NCI-H1092 treated with DMSO at 0.1 percent for 48 hours (cell line): ENCODE results near the gene PIP4K2A.
A peak's percentile ranks its signal among the peaks of the same experiment; 100 is the strongest.
"Not testable (repeated sequence)": the region's sequence is repeated elsewhere in the genome, so short reads cannot be mapped to it uniquely, and the experiment has no call there.

Experiments
- DNase-seq: peaks from one replicate; lab custom pipeline; 2025; lab: John Stamatoyannopoulos, UW

Gene PIP4K2A

GRCh38 chr10:22719406-22720042 is 5.1 kb upstream of the PIP4K2A start:
- no peak for DNase-seq

DNA sequence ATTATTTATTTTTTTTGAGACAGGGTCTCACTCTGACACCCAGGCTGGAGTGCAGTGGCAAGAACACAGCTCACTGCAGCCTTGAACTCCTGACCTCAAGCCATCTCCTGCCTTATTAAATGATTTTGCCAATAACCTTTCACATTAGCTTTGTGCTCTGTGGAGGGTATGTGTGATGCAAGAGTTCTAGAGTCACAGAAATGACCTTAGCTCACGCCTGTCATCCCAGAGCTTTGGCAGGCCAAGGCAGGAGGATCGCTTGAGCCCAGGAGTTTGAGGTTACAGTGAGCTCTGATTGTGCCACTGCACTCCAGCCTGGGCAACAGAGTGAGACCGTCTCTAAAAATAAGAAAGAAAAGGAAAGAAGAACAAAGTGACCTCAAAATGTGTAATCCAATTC is 4.3 kb upstream of the PIP4K2A start:
- not testable (repeated sequence) for DNase-seq

DNA sequence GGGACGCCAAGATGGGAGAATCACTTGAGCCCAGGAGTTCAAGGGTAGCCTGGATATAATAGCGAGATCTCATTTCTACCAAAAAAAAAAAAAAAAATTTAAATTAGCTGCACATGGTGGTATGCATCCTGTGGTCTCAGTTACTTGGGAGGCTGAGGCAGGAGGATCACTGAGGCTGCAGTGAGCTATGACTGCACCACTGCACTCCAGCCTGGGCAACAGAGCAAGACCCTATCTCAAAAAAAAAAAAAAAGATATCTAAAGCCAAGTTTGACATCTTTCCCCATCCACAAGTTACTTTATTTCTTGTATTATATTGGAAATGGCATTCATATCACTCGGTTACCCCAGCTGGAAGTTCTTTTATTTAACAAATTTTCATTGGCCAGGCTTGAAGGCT is 3.4 kb upstream of the PIP4K2A start:
- no peak for DNase-seq

- DNase-seq = no peak
These were observed 2.6 kb upstream of the PIP4K2A start for GRCh38 chr10:22716943-22717342.

GRCh38 chr10:22715290-22715625 is 880 bp upstream of the PIP4K2A start:
- no peak for DNase-seq

DNA sequence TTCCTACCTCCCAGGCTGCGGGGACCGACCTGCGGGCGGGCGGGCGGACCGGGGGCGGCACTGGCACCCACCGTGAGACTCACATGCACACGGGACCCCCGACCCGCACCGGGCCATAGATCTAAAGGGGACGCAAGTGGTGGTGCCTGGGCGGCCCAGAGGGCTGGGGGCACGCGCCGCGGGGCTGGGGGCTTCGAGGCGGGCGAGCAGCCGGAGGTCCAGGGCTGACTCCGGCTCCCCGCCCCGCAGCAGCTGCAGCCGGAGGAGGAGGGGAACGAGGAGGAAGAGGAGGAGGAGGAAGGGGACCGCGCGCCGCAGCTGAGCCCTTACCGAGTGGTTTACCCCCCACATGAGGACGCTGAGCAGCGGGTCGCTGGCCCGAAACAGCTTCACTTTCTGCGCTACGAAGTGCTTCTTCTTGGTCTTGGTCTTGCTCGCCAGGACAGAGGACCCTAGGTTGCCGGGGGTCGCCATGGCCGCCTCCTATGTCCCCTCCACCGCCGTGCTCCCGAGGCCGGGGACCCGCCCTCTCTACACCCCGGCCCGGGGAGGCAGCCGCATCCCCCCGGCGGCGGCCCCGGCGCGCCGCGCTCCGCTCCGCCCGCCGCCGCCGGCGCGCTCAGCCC is 412 bp downstream of the PIP4K2A start:
- DNase-seq = peak; percentile 9

DNA sequence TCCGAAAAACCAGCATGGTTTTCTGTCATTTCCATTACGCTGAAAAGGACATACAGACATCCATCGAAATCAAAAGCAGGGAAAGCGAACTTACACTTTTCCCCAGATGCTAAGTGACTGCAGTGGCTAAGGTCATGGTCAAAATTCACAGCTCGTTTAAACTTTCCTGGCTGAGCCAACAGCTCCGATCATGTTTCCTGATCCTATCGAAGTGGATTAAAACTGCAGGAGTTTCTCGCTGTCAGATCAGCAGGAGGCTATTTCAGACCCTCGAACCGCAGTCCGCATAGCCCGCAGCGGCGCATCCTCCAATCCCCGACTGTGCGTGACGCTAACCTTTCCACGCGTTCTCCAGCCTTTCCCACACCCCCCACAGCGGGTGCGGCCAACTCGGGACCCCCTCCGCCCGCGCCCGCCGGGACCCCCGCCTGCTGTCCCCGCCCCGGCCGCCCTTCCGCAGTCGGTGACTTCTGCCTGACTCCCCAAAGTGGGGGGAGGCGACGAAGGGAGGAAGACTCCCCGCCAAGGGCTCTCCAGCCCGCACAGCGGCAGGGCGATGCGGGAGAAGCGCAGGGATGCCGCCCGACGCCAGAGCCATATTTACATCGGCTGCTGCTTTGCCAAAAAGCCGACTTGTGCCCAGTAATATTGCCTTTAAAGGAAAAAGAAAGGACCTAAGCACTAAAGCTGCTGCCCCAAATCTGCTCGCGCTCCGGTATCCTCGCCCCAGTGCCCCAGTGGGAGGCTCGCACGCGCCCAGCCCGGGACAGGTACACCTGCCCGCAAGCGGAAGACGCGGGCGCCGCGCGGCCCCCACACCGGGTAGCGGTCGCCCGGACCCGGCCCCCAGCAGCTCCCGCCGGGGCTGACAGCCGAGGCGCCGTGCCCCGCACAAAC is 1.2 kb downstream of the PIP4K2A start:
- no peak for DNase-seq

GRCh38 chr10:22712211-22712955 is 2.0 kb downstream of the PIP4K2A start:
- DNase-seq = no peak

- no peak for DNase-seq
These were observed 3.0 kb downstream of the PIP4K2A start for GRCh38 chr10:22711373-22711772.

DNA sequence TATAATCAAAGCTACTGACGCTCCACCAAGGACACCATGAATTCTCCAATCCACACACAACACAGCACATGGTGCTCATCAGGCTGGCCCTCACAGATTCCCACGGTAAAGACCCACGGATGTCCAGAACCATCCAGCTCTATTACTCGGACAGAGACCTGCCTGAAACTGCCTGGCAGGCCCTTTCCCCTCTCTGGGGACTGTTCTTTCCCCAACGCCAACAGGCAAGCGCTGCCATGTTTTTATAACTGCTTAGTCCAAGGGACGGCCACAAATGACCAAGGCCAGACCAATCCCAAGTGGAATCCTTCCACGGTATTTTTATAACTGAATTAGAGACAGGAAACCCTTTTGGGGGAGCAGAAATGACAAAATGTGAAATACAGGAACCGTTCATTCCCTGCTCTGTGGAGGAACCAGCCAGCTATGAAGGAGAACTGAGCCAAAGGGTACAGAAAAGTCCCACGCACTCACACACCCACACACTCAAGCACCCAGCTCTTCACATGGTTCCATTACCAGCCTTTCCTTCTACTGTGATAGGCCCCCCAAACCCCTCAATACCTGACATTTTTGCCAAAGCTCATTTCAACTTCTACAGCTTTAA is 4.1 kb downstream of the PIP4K2A start:
- DNase-seq = no peak

- no peak for DNase-seq
These were observed 5.6 kb downstream of the PIP4K2A start for GRCh38 chr10:22708772-22709171.

DNA sequence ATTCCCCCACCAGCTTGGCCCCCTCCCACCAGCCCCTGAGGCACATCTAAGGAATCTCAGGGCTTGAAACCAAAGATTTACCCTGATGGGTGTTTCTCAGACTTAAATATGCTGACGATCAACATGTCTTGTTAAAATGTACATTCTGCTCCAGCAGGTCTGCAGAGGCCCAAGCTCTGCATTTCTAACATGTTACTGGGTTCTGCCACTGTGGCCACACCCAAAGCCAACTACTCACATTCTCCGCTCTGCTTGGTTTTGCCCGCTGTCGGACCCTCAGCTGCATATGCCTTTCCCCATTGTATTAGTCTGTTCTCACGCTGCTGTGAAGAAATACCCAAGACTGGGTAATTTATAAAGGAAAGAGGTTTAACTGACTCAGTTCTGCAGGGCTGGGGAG is 8.9 kb downstream of the PIP4K2A start:
- no peak for DNase-seq

GRCh38 chr10:22704942-22705341 is 9.4 kb downstream of the PIP4K2A start:
- DNase-seq = no peak

DNA sequence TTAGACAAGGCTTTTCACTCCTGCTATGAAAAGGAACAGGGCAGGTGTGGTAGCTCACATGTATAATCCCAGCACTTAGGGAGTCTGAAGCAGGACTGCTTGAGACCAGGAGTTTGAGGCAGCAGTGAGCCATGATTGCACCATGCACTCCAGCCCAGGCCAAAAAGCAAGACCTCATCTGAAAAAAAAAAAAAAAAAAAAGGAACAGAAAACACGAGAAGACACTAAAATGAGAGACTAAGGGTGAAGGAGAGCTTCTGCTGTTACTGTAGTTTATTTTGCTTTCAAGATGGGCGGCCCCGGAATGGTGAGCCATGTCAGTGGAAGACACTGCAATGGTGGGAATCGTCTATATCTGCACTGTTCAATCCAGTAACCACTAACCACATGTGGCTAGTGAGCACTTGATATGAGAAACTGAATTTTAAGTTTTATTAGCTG is 9.9 kb downstream of the PIP4K2A start:
- DNase-seq = no peak

- no peak for DNase-seq
These were observed 12.0 kb downstream of the PIP4K2A start for GRCh38 chr10:22702348-22702747.

- no peak for DNase-seq
These were observed 13.1 kb downstream of the PIP4K2A start for GRCh38 chr10:22701132-22701826.

DNA sequence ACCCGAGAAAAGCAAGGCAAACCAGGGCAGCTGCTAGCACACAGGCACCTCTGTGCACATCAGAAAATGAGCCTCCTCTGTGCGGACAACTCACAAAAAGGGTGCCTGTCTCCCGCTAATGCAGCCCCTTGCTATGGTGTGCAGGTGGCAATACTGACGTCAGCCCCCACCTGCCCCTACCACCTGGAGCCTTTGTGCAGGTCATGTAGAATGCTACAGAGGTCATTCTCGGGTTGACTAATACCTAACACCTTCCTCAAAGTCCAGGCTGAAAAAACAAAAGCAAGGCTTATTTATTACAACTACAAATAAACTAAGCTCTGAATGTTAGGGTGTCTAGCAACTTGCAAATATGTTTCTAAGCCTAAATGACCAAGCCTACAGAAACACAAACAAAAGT is 13.9 kb downstream of the PIP4K2A start:
- no peak for DNase-seq

- DNase-seq = no peak
These were observed 14.4 kb downstream of the PIP4K2A start for GRCh38 chr10:22699976-22700375.

GRCh38 chr10:22698941-22699440 is 15.4 kb downstream of the PIP4K2A start:
- no peak for DNase-seq

DNA sequence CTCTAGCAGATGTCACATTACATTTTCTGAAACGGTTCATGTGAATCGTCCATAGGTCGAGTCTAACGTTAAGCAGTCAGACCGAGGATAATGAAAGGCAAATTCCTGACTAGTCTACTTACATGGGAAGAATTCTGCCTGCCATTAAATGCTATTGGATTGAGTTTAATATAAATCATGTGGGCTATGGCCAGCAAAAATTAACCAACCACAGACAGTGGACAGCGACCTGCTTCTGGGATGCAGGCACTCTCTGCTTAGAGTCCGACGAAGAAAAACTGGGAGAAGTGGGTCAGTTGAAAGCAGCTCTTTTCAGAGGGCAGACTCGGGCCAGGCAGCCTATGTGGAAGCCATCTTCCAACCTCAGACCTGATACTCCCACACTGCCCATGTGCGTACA is 16.6 kb downstream of the PIP4K2A start:
- DNase-seq = no peak

GRCh38 chr10:22697101-22697500 is 17.3 kb downstream of the PIP4K2A start:
- DNase-seq = no peak
